ENCODE measurements around the gene MRPS2. TPM values are rescaled to one million over a fixed set of nuclear protein-coding genes. Genes with fewer than 3 reads are reported as not detected.
"Not testable (repeated sequence)": the region's sequence is repeated elsewhere in the genome, so short reads cannot be mapped to it uniquely, and the experiment has no call there.

Gene MRPS2
- total RNA-seq, 4 donors from 2014 or later: 9.7 to 28.2 (median 20.1) TPM

DNA sequence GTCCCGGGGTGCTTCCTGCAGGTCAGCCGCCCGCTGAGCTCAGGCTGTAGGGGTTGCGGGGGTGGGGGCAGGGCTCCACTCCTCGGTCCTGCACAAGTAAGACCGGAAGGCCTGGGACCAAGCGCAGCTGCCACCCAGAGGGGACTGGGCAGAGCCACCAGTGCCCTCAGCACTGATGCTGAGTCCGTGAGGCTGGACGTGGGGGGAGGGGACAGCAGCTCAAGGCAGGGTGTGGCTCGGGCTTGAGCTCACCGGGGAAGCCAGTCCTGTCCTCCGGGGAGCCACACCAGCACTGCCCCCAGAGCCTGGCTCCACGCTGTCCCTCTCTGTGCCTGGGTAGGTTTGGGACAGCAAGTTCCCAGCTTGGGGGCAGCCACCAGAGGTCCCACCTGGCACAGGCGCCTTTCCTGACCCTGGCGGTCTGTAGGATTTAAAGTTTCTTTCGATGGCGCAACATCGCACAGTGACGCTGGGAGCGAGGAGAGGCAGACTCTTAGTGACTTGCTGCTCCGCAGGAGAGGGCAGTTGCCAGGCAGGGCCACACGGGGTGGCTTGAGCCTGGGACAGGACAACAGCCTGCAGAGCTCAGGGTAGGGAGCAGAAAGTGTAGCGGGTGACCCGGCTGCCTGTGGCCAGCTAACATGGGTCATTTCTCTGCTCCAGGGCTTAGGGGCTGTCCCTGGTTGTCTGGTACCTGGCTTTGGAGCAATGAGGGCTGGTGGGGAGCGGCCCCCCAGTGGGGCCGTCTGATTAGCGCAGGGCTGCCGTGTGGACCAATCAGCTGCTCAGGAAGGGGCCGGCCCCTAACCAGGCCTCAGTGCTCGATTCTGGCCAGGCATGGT, 26.5 kb downstream of the MRPS2 start:
- Histone ChIP-seq H3K36me3 (no peaks in the 10 kb centered on the region), H3K4me3 (no peak overlapping the region), H3K4me1 (no peaks in the 10 kb centered on the region), H3K9me3 (no peaks in the 10 kb centered on the region), H3K27me3 (no peaks in the 10 kb centered on the region), H3K27ac (no peak overlapping the region)
- intact Hi-C loops (cut with DNase I; ENCODE audit: low total_unique reads): no loop called here
- TF ChIP-seq, protein P1, sequence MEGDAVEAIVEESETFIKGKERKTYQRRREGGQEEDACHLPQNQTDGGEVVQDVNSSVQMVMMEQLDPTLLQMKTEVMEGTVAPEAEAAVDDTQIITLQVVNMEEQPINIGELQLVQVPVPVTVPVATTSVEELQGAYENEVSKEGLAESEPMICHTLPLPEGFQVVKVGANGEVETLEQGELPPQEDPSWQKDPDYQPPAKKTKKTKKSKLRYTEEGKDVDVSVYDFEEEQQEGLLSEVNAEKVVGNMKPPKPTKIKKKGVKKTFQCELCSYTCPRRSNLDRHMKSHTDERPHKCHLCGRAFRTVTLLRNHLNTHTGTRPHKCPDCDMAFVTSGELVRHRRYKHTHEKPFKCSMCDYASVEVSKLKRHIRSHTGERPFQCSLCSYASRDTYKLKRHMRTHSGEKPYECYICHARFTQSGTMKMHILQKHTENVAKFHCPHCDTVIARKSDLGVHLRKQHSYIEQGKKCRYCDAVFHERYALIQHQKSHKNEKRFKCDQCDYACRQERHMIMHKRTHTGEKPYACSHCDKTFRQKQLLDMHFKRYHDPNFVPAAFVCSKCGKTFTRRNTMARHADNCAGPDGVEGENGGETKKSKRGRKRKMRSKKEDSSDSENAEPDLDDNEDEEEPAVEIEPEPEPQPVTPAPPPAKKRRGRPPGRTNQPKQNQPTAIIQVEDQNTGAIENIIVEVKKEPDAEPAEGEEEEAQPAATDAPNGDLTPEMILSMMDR (IDR thresholded peaks at IDR 0.05): no peak
- no peak for TF ChIP-seq POLR2A (IDR thresholded peaks at IDR 0.05)
- no peak for DNase-seq

GRCh38 chr9:135528842-135529435, 28.5 kb downstream of the MRPS2 start:
- H3K27ac ChIP-seq; H3K27me3 ChIP-seq; intact Hi-C loops (cut with DNase I; ENCODE audit: low total_unique reads); H3K36me3 ChIP-seq; H3K4me3 ChIP-seq; H3K9me3 ChIP-seq; H3K4me1 ChIP-seq; DNase-seq: not testable (repeated sequence)

GRCh38 chr9:135530146-135530545, 29.7 kb downstream of the MRPS2 start:
- no peak for TF ChIP-seq POLR2A (IDR thresholded peaks at IDR 0.05)
- TF ChIP-seq, protein P1 (IDR thresholded peaks at IDR 0.05): no peak
- Histone ChIP-seq H3K36me3 (no peaks in the 10 kb centered on the region), H3K27ac (no peak overlapping the region), H3K9me3 (no peaks in the 10 kb centered on the region), H3K4me1 (no peaks in the 10 kb centered on the region), H3K27me3 (no peaks in the 10 kb centered on the region), H3K4me3 (no peak overlapping the region)
- DNase-seq: no peak
- intact Hi-C loops (cut with DNase I; ENCODE audit: low total_unique reads): no loop called here

DNA sequence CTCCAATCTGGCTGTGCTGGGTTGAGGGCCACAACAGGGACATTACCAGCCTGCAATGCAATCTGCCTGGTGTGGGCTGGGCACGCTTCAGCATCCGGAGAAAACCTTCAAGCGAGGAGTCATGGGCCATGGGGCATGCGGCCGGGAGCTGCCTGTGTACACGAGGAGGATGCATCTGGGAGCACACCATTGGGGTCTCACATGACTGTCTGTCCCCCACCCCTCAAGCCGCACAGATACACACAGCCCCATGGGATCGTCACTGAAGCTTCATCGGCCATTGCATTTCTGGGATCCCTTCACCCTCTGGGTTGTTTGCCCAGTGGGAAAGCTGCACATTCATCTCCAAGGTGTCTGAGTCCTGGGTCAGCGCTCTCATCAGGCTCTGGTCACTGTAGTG, 30.6 kb downstream of the MRPS2 start:
- H3K4me3 ChIP-seq: no peak overlapping the region
- intact Hi-C loops (cut with DNase I; ENCODE audit: low total_unique reads): no loop called here
- TF ChIP-seq, protein P1 (IDR thresholded peaks at IDR 0.05): no peak
- no peak for TF ChIP-seq POLR2A (IDR thresholded peaks at IDR 0.05)
- H3K27ac ChIP-seq: no peak overlapping the region
- no peak for DNase-seq
- H3K4me1 ChIP-seq: no peaks in the 10 kb centered on the region
- H3K36me3 ChIP-seq: no peaks in the 10 kb centered on the region
- H3K9me3 ChIP-seq: no peaks in the 10 kb centered on the region
- no peaks in the 10 kb centered on the region for H3K27me3 ChIP-seq

DNA sequence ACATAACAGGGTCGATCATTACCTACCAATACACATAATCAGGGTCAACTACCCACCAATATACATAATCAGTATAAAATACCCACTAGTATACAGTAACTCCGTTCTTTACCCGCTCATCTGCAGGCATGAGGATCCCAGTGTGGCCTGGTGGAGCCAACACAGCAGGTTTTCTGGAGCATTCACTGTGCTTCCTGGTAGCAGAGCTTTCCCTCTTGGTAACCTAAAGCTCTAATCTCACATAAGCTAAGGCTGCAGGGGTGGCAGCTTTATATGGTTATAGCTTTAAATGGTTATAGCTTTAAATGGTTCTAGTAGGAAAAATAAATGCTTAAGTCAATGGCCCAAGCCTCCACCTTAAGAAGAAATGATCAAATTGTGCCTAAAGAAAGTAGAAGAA, 32.6 kb downstream of the MRPS2 start:
- intact Hi-C loops (cut with DNase I; ENCODE audit: low total_unique reads): no loop called here
- Histone ChIP-seq H3K4me1 (no peaks in the 10 kb centered on the region), H3K4me3 (no peak overlapping the region), H3K27ac (no peak overlapping the region), H3K36me3 (no peaks in the 10 kb centered on the region), H3K27me3 (no peaks in the 10 kb centered on the region), H3K9me3 (no peaks in the 10 kb centered on the region)
- no peak for DNase-seq
- TF ChIP-seq, protein P1 (IDR thresholded peaks at IDR 0.05): no peak
- no peak for TF ChIP-seq POLR2A (IDR thresholded peaks at IDR 0.05)
